Heart right ventricle (tissue), 16 donors: ENCODE results near the gene AGPAT1. TPM values are rescaled to one million over a fixed set of nuclear protein-coding genes. Genes with fewer than 3 reads are reported as not detected.
"Not testable (repeated sequence)": the region's sequence is repeated elsewhere in the genome, so short reads cannot be mapped to it uniquely, and the experiment has no call there.

Experiments used
- ATAC-seq, 8 donors: fragments of 200-7000 bp; cut with Tn5 transposase; one replicate each; pipeline ENCODE4 v1.9.1; 2020; ENCODE audit warnings: mild to moderate bottlenecking in 8 of 8, moderate library complexity in 8 of 8, moderate number of reproducible peaks in 1 of 8
- DNase-seq, 2 donors: peaks; one replicate each; pipeline ENCODE4 v3.0.0-alpha.2; 2020
- H3K27ac ChIP-seq, 10 donors: fragments of 200-600 bp; sonication (generic) in 2 of 10; one replicate each; pipeline versions ENCODE4 v1.5.0 to v1.8.0; 2020 to 2022; ENCODE audit warnings: mild to moderate bottlenecking in 3 of 10
- H3K27me3 ChIP-seq, 7 donors: fragments of 200-600 bp; one replicate each; pipeline ENCODE4 v1.8.0; 2021 to 2022; ENCODE audit warnings: mild to moderate bottlenecking in 2 of 7
- H3K36me3 ChIP-seq, 9 donors: fragments of 200-600 bp; sonication (generic) in 1 of 9; one replicate each; pipeline versions ENCODE4 v1.5.0 to v1.8.0; 2020 to 2022; ENCODE audit warnings: mild to moderate bottlenecking in 2 of 9
- H3K4me1 ChIP-seq, 9 donors: fragments of 200-600 bp; sonication (generic) in 1 of 9; one replicate each; pipeline versions ENCODE4 v1.5.0 to v1.8.0; 2020 to 2022; ENCODE audit warnings: mild to moderate bottlenecking in 4 of 9
- H3K4me3 ChIP-seq, 10 donors: fragments of 200-600 bp; sonication (generic) in 2 of 10; one replicate each; pipeline versions ENCODE4 v1.5.0 to v1.8.0; 2020 to 2022; ENCODE audit warnings: mild to moderate bottlenecking in 7 of 10, moderate library complexity in 2 of 10
- H3K9me3 ChIP-seq, 11 donors: fragments of 200-600 bp in 10 of 11; sonication (generic) in 2 of 11; one replicate each; pipeline versions ENCODE4 v1.5.0 to v1.8.0; 2013 to 2022; ENCODE audit warnings: mild to moderate bottlenecking in 2 of 11, control low read depth in 1 of 11, moderate library complexity in 1 of 11
- WGBS, 2 donors: extraction: QIAGEN DNeasy Blood & Tissue Kit; methylation state at CpG; one replicate each; pipeline ENCODE4 v1.1.7; 2013; ENCODE audit warnings: inconsistent platforms in 1 of 2; 5-methylcytosine and 5-hydroxymethylcytosine counted together
- intact Hi-C, 10 donors: fragments of 100-400 bp; cut with DNase I; formaldehyde crosslinking; loops; one replicate each; pipeline versions ENCODE4 v1.11.1 to v1.14.2; 2022
- polyA plus RNA-seq, 2 donors: library from polyadenylated mRNA; stranded (reverse); fragments of 200-250 nt; gene quantifications; one replicate each; pipeline ENCODE4 v1.2.3, GENCODE V29; 2013
- total RNA-seq, 10 donors: library from RNA; stranded (reverse); fragmentation: NEBNext Ultra II Directional in 3 of 10; extraction: Animal tissue kit (Norgen Biotek cat#: 25700) in 3 of 10; gene quantifications; one replicate each; pipeline versions ENCODE4 v1.2.1 to v1.2.4, GENCODE V29; 2021 to 2023
- TF ChIP-seq, protein P1 (sequence below), 9 donors: fragments of 200-600 bp; sonication (generic) in 2 of 9; IDR thresholded peaks; one replicate each; pipeline versions ENCODE4 v1.5.0 to v1.8.0; 2021 to 2022; ENCODE audit warnings: antibody characterized with exemption in 9 of 9, mild to moderate bottlenecking in 5 of 9, moderate library complexity in 1 of 9
- donor health status: Arrhythmogenic right ventricular cardiomyopathy.
- donor health status: ischemic (EF 13 %, LVEDD 7.1; RV severe dilation, severe dysfunction).
- donor health status: healthy with polysubstance abuse.
- donor health status: DM: no; HTN: yes; CAD: no.
- donor health status: DM: no; HTN: no; CAD: no.
- donor health status: ischemic (EF 25% LVEDD 6.9; RV normal size, moderate dysfunction).
- donor health status: ischemic (EF 25% LVEDD 5.7; RV mildly dilated, moderate dysfunction).
- donor health status: healthy.
- donor health status: DM: yes; HTN: yes; CAD: no.
- donor health status: Ischemic cardiomyopathy.
- donor health status: ischemic (EF 35%, LVEDD 5.7; RV mildly dilated, moderate dysfunction).
- donor health status: nonischemic (EF 11% LVEDD 7.7; RV severe dilation, severe dysfunction).
- donor health status: DM: yes; HTN: yes; CAD: no.
- donor health status: PGD.
- donor health status: ischemic (EF 29% LVEDD 5.4; RV normal size, mild dysfunction).
- donor health status: nonischemic (EF 23%, LVEDD 6.1; RV moderate dilation, normal function).

Gene AGPAT1
- total and polyA plus RNA-seq, 12 donors: 39.0 to 63.1 (median 49.1) TPM

DNA sequence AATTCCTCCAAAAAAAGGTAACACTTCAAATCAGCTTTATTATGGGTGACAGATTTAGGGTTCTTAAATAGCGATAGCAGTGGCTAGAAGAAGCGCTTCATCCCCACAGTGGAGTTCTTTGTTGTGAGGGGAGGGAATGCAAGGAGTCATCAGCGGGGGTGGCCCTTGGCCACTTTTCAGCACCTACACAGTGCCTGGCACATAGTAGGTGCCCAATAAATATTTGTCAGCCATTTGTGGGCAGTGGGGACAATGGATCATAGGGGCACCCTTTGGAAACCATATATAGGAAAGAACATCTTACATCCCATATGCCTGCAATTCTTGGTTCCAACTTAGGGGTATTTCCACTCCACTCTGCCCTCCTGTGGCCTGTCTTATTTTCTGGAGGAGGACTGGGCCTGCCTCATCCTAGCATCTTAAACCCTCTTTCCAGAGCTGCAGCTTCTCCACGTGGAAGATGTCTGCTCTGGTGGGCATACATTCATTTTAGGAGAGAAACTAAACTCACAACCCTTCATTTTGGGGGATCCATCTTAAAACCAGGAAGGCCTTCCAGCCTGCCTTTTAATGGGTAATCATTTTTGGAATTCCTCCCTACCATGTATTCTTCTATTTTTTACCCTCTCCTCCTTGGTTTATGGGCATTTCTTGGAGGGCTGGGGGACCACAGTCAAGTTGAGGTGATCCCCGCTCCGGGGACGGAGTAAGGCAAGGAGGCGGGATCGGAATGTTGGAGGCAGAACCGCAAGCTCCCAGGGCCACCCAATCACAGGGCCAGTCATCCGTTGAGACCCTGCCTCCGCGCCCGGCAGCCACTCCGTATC, 19.2 kb upstream of the AGPAT1 start:
- TF ChIP-seq, protein P1, sequence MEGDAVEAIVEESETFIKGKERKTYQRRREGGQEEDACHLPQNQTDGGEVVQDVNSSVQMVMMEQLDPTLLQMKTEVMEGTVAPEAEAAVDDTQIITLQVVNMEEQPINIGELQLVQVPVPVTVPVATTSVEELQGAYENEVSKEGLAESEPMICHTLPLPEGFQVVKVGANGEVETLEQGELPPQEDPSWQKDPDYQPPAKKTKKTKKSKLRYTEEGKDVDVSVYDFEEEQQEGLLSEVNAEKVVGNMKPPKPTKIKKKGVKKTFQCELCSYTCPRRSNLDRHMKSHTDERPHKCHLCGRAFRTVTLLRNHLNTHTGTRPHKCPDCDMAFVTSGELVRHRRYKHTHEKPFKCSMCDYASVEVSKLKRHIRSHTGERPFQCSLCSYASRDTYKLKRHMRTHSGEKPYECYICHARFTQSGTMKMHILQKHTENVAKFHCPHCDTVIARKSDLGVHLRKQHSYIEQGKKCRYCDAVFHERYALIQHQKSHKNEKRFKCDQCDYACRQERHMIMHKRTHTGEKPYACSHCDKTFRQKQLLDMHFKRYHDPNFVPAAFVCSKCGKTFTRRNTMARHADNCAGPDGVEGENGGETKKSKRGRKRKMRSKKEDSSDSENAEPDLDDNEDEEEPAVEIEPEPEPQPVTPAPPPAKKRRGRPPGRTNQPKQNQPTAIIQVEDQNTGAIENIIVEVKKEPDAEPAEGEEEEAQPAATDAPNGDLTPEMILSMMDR (IDR thresholded peaks at IDR 0.05): peak in 6 of 9 donors; percentile 23 to 60 (median 38)
- peak overlapping the region in 8 of 10 donors; percentile 24 to 76 (median 60) for H3K4me3 ChIP-seq

DNA sequence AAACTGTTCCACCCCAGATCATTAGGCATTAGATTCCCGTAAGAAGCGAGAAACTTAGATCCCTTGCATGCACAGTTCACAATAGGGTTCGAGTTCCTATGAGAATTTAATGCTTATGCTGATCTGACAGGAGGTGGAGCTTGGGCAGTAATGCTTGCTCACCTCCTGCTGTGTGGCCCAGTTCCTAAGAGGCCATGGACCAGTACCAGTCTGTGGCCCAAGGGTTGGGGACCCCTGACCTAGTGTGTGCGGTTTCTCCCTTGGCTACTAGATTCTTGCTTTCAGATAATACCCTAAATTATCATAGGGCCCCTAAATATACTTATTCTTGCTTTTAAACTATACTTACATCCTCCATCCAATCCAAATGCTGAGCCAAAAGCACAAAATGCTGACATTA, 18.5 kb upstream of the AGPAT1 start:
- intact Hi-C loops: loop anchor here in 3 of 10 donors (2.0 to 5.0 kb wide), 2 partner anchors 16 to 67 kb away; partner anchors contain the start of genes ATF6B (in 2 of the 3) and RNF5 (in 1 of the 3)
- TF ChIP-seq, protein P1 (IDR thresholded peaks at IDR 0.05): no peak
- H3K4me3 ChIP-seq: peak overlapping the region in 1 of 10 donors; percentile 52
- peaks cover 0 to 37% (median 0%) of the 10 kb centered on the region in 9 donors for H3K36me3 ChIP-seq
- no peak for DNase-seq
- no peaks in the 10 kb centered on the region for H3K27me3 ChIP-seq
- H3K27ac ChIP-seq: peak overlapping the region in 9 of 10 donors; percentile 79 to 100 (median 98)
- ATAC-seq: no peak
- peaks cover 13 to 72% (median 54%) of the 10 kb centered on the region in 9 donors for H3K4me1 ChIP-seq
- WGBS, 2 donors: 94 to 98% methylated on average over 4 of the region's 4 CpGs
- H3K9me3 ChIP-seq: no peaks in the 10 kb centered on the region

More for the DNA sequence above, 19.2 kb upstream of the AGPAT1 start:
- H3K36me3 ChIP-seq: peaks cover 0 to 42% (median 0%) of the 10 kb centered on the region in 9 donors
- peaks cover 13 to 72% (median 54%) of the 10 kb centered on the region in 9 donors for H3K4me1 ChIP-seq
- no peak for ATAC-seq
- no peaks in the 10 kb centered on the region for H3K9me3 ChIP-seq
- intact Hi-C loops: loop anchor here in 5 of 10 donors (1.0 to 5.0 kb wide), 5 partner anchors 16 to 777 kb away; partner anchors contain the start of genes ATF6B (in 2 of the 5), FKBPL (in 1 of the 5) and RNF5 (in 1 of the 5)
- WGBS, 2 donors: 16 to 17% methylated on average over 15 of the region's 15 CpGs
- peak overlapping the region; percentile 67 to 100 (median 96) for H3K27ac ChIP-seq
- no peaks in the 10 kb centered on the region for H3K27me3 ChIP-seq
- DNase-seq: peak in 1 of 2 donors; percentile 59

DNA sequence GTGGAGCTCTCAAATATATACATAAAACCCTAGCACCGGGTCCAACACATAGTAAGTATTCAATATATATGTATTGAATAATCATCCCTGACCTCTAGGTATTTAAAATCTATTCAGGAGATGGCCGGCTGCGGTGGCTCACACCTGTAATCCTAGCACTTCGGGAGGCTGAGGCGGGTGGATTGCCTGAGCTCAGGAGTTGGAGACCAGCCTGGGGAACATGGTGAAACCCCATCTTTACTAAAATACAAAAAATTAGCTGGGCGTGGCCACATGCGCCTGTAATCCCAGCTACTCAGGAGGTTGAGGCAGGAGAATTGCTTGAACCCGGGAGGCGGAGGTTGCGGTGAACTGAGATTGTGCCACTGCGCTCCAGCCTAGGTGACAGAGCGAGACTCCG, 17.2 kb upstream of the AGPAT1 start:
- not testable (repeated sequence) for H3K9me3 ChIP-seq, DNase-seq, ATAC-seq, H3K27me3 ChIP-seq
- 82 to 84% methylated on average over 13 of the region's 13 CpGs for WGBS, 2 donors
- Histone ChIP-seq H3K36me3 (peaks cover 0 to 27% (median under 1%) of the 10 kb centered on the region in 9 donors), H3K4me3 (peak overlapping the region in 6 of 10 donors; percentile 34 to 82 (median 78)), H3K27ac (peak overlapping the region in 9 of 10 donors; percentile 11 to 99 (median 99)), H3K4me1 (peaks cover 17 to 80% (median 65%) of the 10 kb centered on the region in 9 donors)
- intact Hi-C loops: loop anchor here in 2 of 10 donors (5.0 kb wide), 1 partner anchor 66 kb away; the partner anchor contains the start of gene ATF6B (in 2 of the 2)

DNA sequence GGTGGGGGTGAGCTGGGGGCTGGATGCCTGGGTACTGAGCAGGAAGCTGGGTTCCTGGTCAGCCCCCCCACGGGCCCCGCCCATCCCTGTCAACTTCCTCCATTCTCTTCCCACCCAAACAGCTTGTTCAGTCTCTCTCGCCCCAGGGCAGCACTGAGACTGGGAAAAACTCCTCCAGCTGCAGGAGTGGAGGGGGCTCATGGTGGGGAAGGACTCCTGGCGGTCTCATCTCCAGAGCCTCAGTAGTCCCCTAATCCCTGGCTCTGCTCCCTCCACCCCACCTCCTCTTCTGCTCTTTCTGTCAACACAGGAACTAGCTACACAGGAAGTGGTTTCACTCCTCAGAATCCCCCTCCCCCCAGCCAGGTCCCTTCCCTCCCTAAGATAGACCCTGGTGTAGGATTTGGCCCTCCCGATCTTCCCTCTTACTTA, 16.7 kb upstream of the AGPAT1 start, which contains the start of gene GPSM3:
TSS of gene GPSM3 (minus strand) at position 36 of the 432 bp plus-strand sequence. CDS start 130 bp downstream, outside the sequence.
- H3K36me3 ChIP-seq: peaks cover 0 to 30% (median 5%) of the 10 kb centered on the region in 9 donors
- peaks cover 17 to 81% (median 68%) of the 10 kb centered on the region in 9 donors for H3K4me1 ChIP-seq
- H3K27me3 ChIP-seq: no peaks in the 10 kb centered on the region
- TF ChIP-seq, protein P1 (IDR thresholded peaks at IDR 0.05): no peak
- 38 to 40% methylated on average over 3 to 5 of the region's 5 CpGs for WGBS, 2 donors
- peak within 1 kb of the TSS in 8 of 10 donors; percentile 14 to 82 (median 58) for H3K4me3 ChIP-seq
- intact Hi-C loops: loop anchor here in 2 of 10 donors (5.0 kb wide), 1 partner anchor 65 kb away; the partner anchor contains the start of gene ATF6B (in 2 of the 2)
- H3K9me3 ChIP-seq: no peaks in the 10 kb centered on the region
- H3K27ac ChIP-seq: peak within 1 kb of the TSS; percentile 50 to 99 (median 98)
- DNase-seq: peak; percentile 65 to 71
- no peak for ATAC-seq
